NB4 (cell line): ENCODE measurements around the gene TENM4.

ENCODE experiments used
- DNase-seq: peaks from one replicate; pipeline ENCODE4 v3.0.0; 2010; ENCODE audit warnings: low read depth
- H3K4me3 ChIP-seq: one replicate; pipeline ENCODE4 v1.5.1; 2011; ENCODE audit warnings: mild to moderate bottlenecking, low read depth, low read length, moderate library complexity
- MAX ChIP-seq: IDR thresholded peaks from 2 replicates; pipeline ENCODE4 v1.6.1; 2011; ENCODE audit warnings: low read depth, low read length
- MYC ChIP-seq: IDR thresholded peaks from 2 replicates; pipeline ENCODE4 v1.6.1; 2011; ENCODE audit warnings: low read depth, low read length
- POLR2A ChIP-seq: IDR thresholded peaks from 2 replicates; pipeline ENCODE4 v1.6.1; 2011; ENCODE audit warnings: mild to moderate bottlenecking; ENCODE audit not compliant: insufficient read length; ENCODE audit errors: extremely low read depth
- TF ChIP-seq, protein P1 (sequence below): IDR thresholded peaks from one replicate; pipeline ENCODE4 v1.5.1; 2012; ENCODE audit warnings: low read depth, low read length

Gene TENM4

GRCh38 chr11:79375818-79376550 is 64.8 kb downstream of the TENM4 start:
- TF ChIP-seq POLR2A: no peak
- TF ChIP-seq, protein P1, sequence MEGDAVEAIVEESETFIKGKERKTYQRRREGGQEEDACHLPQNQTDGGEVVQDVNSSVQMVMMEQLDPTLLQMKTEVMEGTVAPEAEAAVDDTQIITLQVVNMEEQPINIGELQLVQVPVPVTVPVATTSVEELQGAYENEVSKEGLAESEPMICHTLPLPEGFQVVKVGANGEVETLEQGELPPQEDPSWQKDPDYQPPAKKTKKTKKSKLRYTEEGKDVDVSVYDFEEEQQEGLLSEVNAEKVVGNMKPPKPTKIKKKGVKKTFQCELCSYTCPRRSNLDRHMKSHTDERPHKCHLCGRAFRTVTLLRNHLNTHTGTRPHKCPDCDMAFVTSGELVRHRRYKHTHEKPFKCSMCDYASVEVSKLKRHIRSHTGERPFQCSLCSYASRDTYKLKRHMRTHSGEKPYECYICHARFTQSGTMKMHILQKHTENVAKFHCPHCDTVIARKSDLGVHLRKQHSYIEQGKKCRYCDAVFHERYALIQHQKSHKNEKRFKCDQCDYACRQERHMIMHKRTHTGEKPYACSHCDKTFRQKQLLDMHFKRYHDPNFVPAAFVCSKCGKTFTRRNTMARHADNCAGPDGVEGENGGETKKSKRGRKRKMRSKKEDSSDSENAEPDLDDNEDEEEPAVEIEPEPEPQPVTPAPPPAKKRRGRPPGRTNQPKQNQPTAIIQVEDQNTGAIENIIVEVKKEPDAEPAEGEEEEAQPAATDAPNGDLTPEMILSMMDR: no peak
- TF ChIP-seq MYC: no peak
- no peak for TF ChIP-seq MAX
- DNase-seq: no peak
- no peak overlapping the region for H3K4me3 ChIP-seq

GRCh38 chr11:79374727-79375126 is 66.1 kb downstream of the TENM4 start:
- TF ChIP-seq MYC (no peak), MAX (no peak), POLR2A (no peak)
- TF ChIP-seq, protein P1: no peak
- H3K4me3 ChIP-seq: no peak overlapping the region
- no peak for DNase-seq

GRCh38 chr11:79371724-79372123 is 69.1 kb downstream of the TENM4 start:
- no peak overlapping the region for H3K4me3 ChIP-seq
- TF ChIP-seq MAX (no peak), POLR2A (no peak), MYC (no peak)
- TF ChIP-seq, protein P1: no peak
- DNase-seq: no peak

GRCh38 chr11:79371152-79371551 is 69.7 kb downstream of the TENM4 start:
- no peak overlapping the region for H3K4me3 ChIP-seq
- DNase-seq: no peak
- TF ChIP-seq POLR2A (no peak), MYC (no peak), MAX (no peak)
- TF ChIP-seq, protein P1: no peak

GRCh38 chr11:79369055-79369454 is 71.8 kb downstream of the TENM4 start:
- DNase-seq: no peak
- no peak overlapping the region for H3K4me3 ChIP-seq
- TF ChIP-seq POLR2A: no peak
- TF ChIP-seq MYC: no peak
- no peak for TF ChIP-seq MAX
- TF ChIP-seq, protein P1: no peak
